GM12878 (cell line): ENCODE measurements around the gene UMPS. TPM values are rescaled to one million over a fixed set of nuclear protein-coding genes. Genes with fewer than 3 reads are reported as not detected.
A peak's percentile ranks its signal among the peaks of the same experiment; 100 is the strongest.

Experiments
- CBX3 ChIP-seq: fragments of 200-600 bp; sonication (generic); IDR thresholded peaks from 2 replicates; pipeline ENCODE4 v1.6.1; 2016; ENCODE audit warnings: low read depth, borderline replicate concordance
- CEBPB ChIP-seq, 2 experiments: fragments of 150-350 bp in 1 of 2; IDR thresholded peaks; 2 replicates each; pipeline ENCODE4 v1.6.1; 2012 to 2014; ENCODE audit warnings: low read depth in 2 of 2, low read length in 2 of 2, borderline replicate concordance in 1 of 2, inconsistent platforms in 1 of 2
- DPF2 ChIP-seq: fragments of 450-650 bp; IDR thresholded peaks from 2 replicates; pipeline ENCODE4 v1.6.1; 2017; ENCODE audit warnings: mild to moderate bottlenecking
- E4F1 ChIP-seq: fragments of 450-650 bp; IDR thresholded peaks from 2 replicates; pipeline ENCODE4 v1.6.1; 2018; ENCODE audit warnings: borderline replicate concordance, mild to moderate bottlenecking; ENCODE audit not compliant: partially characterized antibody
- ESRRA ChIP-seq: IDR thresholded peaks from 2 replicates; pipeline ENCODE4 v1.6.1; 2012; ENCODE audit warnings: mild to moderate bottlenecking, low read length, improper control_type of control experiment
- FOXK2 ChIP-seq: fragments of 450-650 bp; IDR thresholded peaks from 2 replicates; pipeline ENCODE4 v1.6.1; 2017; ENCODE audit warnings: mild to moderate bottlenecking, moderate library complexity
- HDAC2 ChIP-seq: fragments of 200-600 bp; sonication (generic); IDR thresholded peaks from 2 replicates; pipeline ENCODE4 v1.6.1; 2017
- HSF1 ChIP-seq: fragments of 150-350 bp; IDR thresholded peaks from 2 replicates; pipeline ENCODE4 v1.6.1; 2014; ENCODE audit warnings: mild to moderate bottlenecking, low read depth, low read length
- IKZF1 ChIP-seq: fragments of 450-650 bp; conservative IDR thresholded peaks from 2 replicates; pipeline ENCODE4 v1.6.1; 2017; ENCODE audit warnings: antibody characterized with exemption, mild to moderate bottlenecking
- MEF2A ChIP-seq: IDR thresholded peaks from 2 replicates; pipeline ENCODE4 v1.6.1; 2011; ENCODE audit warnings: low read depth, mild to moderate bottlenecking, low read length, moderate library complexity; ENCODE audit not compliant: insufficient read depth
- NFYB ChIP-seq: IDR thresholded peaks from 2 replicates; pipeline ENCODE4 v1.6.1; 2011; ENCODE audit warnings: low read depth, mild to moderate bottlenecking, low read length, improper control_type of control experiment, moderate library complexity; ENCODE audit not compliant: insufficient read depth
- NR2C1 ChIP-seq: fragments of 450-650 bp; IDR thresholded peaks from 2 replicates; pipeline ENCODE4 v1.6.1; 2017; ENCODE audit warnings: antibody characterized with exemption, mild to moderate bottlenecking, moderate library complexity
- PAX5 ChIP-seq: IDR thresholded peaks from 2 replicates; pipeline ENCODE4 v1.6.1; 2011; ENCODE audit warnings: low read depth, low read length, borderline replicate concordance
- RAD21 ChIP-seq: IDR thresholded peaks from 2 replicates; pipeline ENCODE4 v1.6.1; 2011; ENCODE audit warnings: mild to moderate bottlenecking, low read depth, low read length, moderate library complexity; ENCODE audit not compliant: insufficient read depth
- RELB ChIP-seq: fragments of 450-650 bp; IDR thresholded peaks from 2 replicates; pipeline ENCODE4 v1.6.1; 2017; ENCODE audit warnings: low read depth, mild to moderate bottlenecking, moderate library complexity
- SKIL ChIP-seq: fragments of 450-650 bp; IDR thresholded peaks from 2 replicates; pipeline ENCODE4 v1.6.1; 2017; ENCODE audit warnings: mild to moderate bottlenecking, low read depth, inconsistent platforms; ENCODE audit not compliant: poor library complexity, severe bottlenecking
- SPI1 ChIP-seq: IDR thresholded peaks from 2 replicates; pipeline ENCODE4 v1.6.1; 2011; ENCODE audit warnings: low read depth, mild to moderate bottlenecking, low read length, moderate library complexity, borderline replicate concordance; ENCODE audit not compliant: insufficient read depth
- SRF ChIP-seq, 2 experiments: IDR thresholded peaks; 2 replicates each; pipeline ENCODE4 v1.6.1; 2011; ENCODE audit warnings: low read depth in 2 of 2, low read length in 2 of 2, mild to moderate bottlenecking in 1 of 2, moderate library complexity in 1 of 2
- SUZ12 ChIP-seq: fragments of 200-600 bp; sonication (generic); IDR thresholded peaks from one replicate; pipeline ENCODE4 v1.6.1; 2018; ENCODE audit warnings: antibody characterized with exemption, mild to moderate bottlenecking; ENCODE audit not compliant: unreplicated experiment
- TBL1XR1 ChIP-seq: IDR thresholded peaks from 2 replicates; pipeline ENCODE4 v1.6.1; 2012; ENCODE audit warnings: low read depth, low read length, improper control_type of control experiment
- ZNF384 ChIP-seq: IDR thresholded peaks from 2 replicates; pipeline ENCODE4 v1.6.1; 2012; ENCODE audit warnings: low read depth, mild to moderate bottlenecking, low read length, improper control_type of control experiment, borderline replicate concordance
- ZNF622 ChIP-seq: fragments of 450-650 bp; IDR thresholded peaks from 2 replicates; pipeline ENCODE4 v1.6.1; 2017; ENCODE audit warnings: mild to moderate bottlenecking, inconsistent platforms
- polyA plus RNA-seq, 11 experiments: library from polyadenylated mRNA; depleted of rRNA in 4 of 11; unstranded in 6 of 11; stranded (reverse) in 5 of 11; fragments of >200 nt; fragmentation: Nextera tagmentation in 4 of 11; fragmentation: Illumina TruSeq in 1 of 11; extraction: Ambion mirVana in 4 of 11; extraction: Trizol in 1 of 11; gene quantifications; 1 replicate in 1 of 11; 2 replicates in 10 of 11; pipeline versions ENCODE4 v1.2.1 to v1.2.3, GENCODE V29; 2011 to 2016; ENCODE audit warnings: inconsistent platforms in 2 of 11, missing spikeins in 2 of 11, low read depth in 1 of 11
- total RNA-seq, 4 experiments: library from RNA; depleted of rRNA in 3 of 4; stranded (reverse); fragments of >200 nt in 3 of 4; fragmentation: Illumina TruSeq in 1 of 4; extraction: Trizol in 1 of 4; gene quantifications; 2 replicates each; pipeline versions ENCODE4 v1.2.1 to v1.2.3, GENCODE V29; 2013 to 2021

Gene UMPS
- total and polyA plus RNA-seq, 10 of the 15 experiments (the other 5 are each of a cell fraction or from before 2014, with no cell fraction given), result 30.6 to 82.8 (median 49.5) TPM

GRCh38 chr3:124730129-124730940, at the start of gene UMPS (continued):
- TF ChIP-seq HDAC2 (no peak), SUZ12 (no peak), RELB (peak; percentile 97), CEBPB (IDR thresholded peaks at IDR 0.05; ENCODE audit: borderline replicate concordance in 1 of 2, low read depth in 2 of 2, low read length in 2 of 2) (no peak), SPI1 (no peak), TBL1XR1 (no peak), ESRRA (peak; percentile 53; the same call in 1 of the 2 replicates), FOXK2 (no peak), ZNF622 (no peak), MEF2A (0 out of 2 replicates have a peak, but pooled peaks have one; percentile 42), IKZF1 (peak; percentile 78), NR2C1 (peak; percentile 56; the same call in 1 of the 2 replicates), SRF (IDR thresholded peaks at IDR 0.05; ENCODE audit: low read depth in 2 of 2, low read length in 2 of 2) (peak in 1 of 2 experiments; percentile 78; a peak in 2 of 4 replicates), RAD21 (no peak), HSF1 (no peak), PAX5 (peak; percentile 56; the same call in 1 of the 2 replicates), E4F1 (no peak), DPF2 (0 out of 2 replicates have a peak, but pooled peaks have one; percentile 51), NFYB (no peak), CBX3 (no peak), SKIL (peak; percentile 23), ZNF384 (no peak)
